GM12878 (cell line): ENCODE results near the gene OSER1. TPM values are rescaled to one million over a fixed set of nuclear protein-coding genes. Genes with fewer than 3 reads are reported as not detected.

Experiments
- ATAC-seq: fragments of 200-7000 bp; cut with Tn5 transposase; 3 replicates; pipeline ENCODE4 v1.9.1; 2020; ENCODE audit warnings: mild to moderate bottlenecking, moderate library complexity
- BruUV-seq: library from RNA; stranded (reverse); fragments of 400-500 nt; replicated peaks from 2 replicates; lab custom pipeline; 2021; lab: Mats Ljungman, UMichigan
- CTCF ChIA-PET: fragments of 300-600 bp; sonication (Branson Sonifier 250); formaldehyde crosslinking; extraction: SDS; loops from one replicate; lab custom pipeline; 2021; ENCODE audit warnings: inconsistent platforms; lab: Yijun Ruan, JAX
- POLR2A ChIA-PET: fragments of 350-600 bp; formaldehyde crosslinking; extraction: SDS; loops from one replicate; lab custom pipeline; 2021; ENCODE audit warnings: inconsistent platforms; lab: Charles Lee
- RAD21 ChIA-PET: fragments of 300-600 bp; sonication (Branson Sonifier 250); formaldehyde crosslinking; loops from one replicate; lab custom pipeline; 2023; ENCODE audit warnings: antibody characterized with exemption; ENCODE audit not compliant: unreplicated experiment; lab: Charles Lee
- SMC1A ChIA-PET: fragments of 300-600 bp; sonication (Branson Sonifier 250); formaldehyde crosslinking; loops from one replicate; lab custom pipeline; 2023; ENCODE audit not compliant: unreplicated experiment, uncharacterized antibody; lab: Charles Lee
- DNase-seq: peaks from one replicate; pipeline ENCODE4 v3.0.0-alpha.2; 2011; ENCODE audit warnings: low read depth, low spot score
- FAIRE-seq: peaks from 3 replicates; lab custom pipeline; 2011; peaks lifted over from hg19 to GRCh38; lab: Jason Lieb, UNC
- H2AFZ ChIP-seq: 2 replicates; pipeline ENCODE4 v1.6.0; 2011; ENCODE audit warnings: low read depth, low read length, control low read depth; ENCODE audit not compliant: control insufficient read depth
- H3K27ac ChIP-seq: 2 replicates; pipeline ENCODE4 v1.5.1; 2011; ENCODE audit warnings: control low read depth; ENCODE audit not compliant: control insufficient read depth, insufficient read depth
- H3K27me3 ChIP-seq, 2 experiments: replicated peaks in 1 of 2; 2 replicates each; pipeline versions ENCODE4 v1.6.0 to v1.6.1; 2011; ENCODE audit warnings: low read length in 1 of 2; ENCODE audit not compliant: control insufficient read depth in 2 of 2, insufficient read depth in 2 of 2
- H3K36me3 ChIP-seq, 2 experiments: 2 replicates each; pipeline ENCODE4 v1.5.1; 2011; ENCODE audit warnings: low read length in 1 of 2; ENCODE audit not compliant: control insufficient read depth in 2 of 2, insufficient read depth in 2 of 2
- H3K4me1 ChIP-seq: 2 replicates; pipeline ENCODE4 v1.6.1; 2011; ENCODE audit warnings: mild to moderate bottlenecking, low read length, moderate library complexity, mixed read lengths; ENCODE audit not compliant: control insufficient read depth, insufficient read depth
- H3K4me2 ChIP-seq: 2 replicates; pipeline ENCODE4 v1.6.0; 2011; ENCODE audit warnings: control low read depth; ENCODE audit not compliant: control insufficient read depth, insufficient read depth
- H3K4me3 ChIP-seq: fragments of 200-600 bp; sonication (generic); 2 replicates; pipeline ENCODE4 v1.5.1; 2016
- H3K79me2 ChIP-seq: 2 replicates; pipeline ENCODE4 v1.6.0; 2011; ENCODE audit warnings: low read length; ENCODE audit not compliant: control insufficient read depth, insufficient read depth
- H3K9ac ChIP-seq: 2 replicates; pipeline ENCODE4 v1.8.0; 2011; ENCODE audit warnings: low read length, control low read depth, mixed read lengths; ENCODE audit not compliant: control insufficient read depth, insufficient read depth
- H3K9me3 ChIP-seq: replicated peaks from 3 replicates; pipeline ENCODE4 v1.5.1; 2011; ENCODE audit warnings: mild to moderate bottlenecking, low read length; ENCODE audit not compliant: control insufficient read depth, insufficient read depth
- H4K20me1 ChIP-seq: 2 replicates; pipeline ENCODE4 v1.6.0; 2011; ENCODE audit not compliant: control insufficient read depth, insufficient read depth
- CEBPB ChIP-seq, 2 experiments: fragments of 150-350 bp in 1 of 2; IDR thresholded peaks; 2 replicates each; pipeline ENCODE4 v1.6.1; 2012 to 2014; ENCODE audit warnings: low read depth in 2 of 2, low read length in 2 of 2, borderline replicate concordance in 1 of 2, inconsistent platforms in 1 of 2
- CREB1 ChIP-seq: IDR thresholded peaks from 2 replicates; pipeline ENCODE4 v1.6.1; 2012; ENCODE audit warnings: low read depth, mild to moderate bottlenecking, inconsistent platforms
- ESRRA ChIP-seq: IDR thresholded peaks from 2 replicates; pipeline ENCODE4 v1.6.1; 2012; ENCODE audit warnings: mild to moderate bottlenecking, low read length, improper control_type of control experiment
- HDAC6 ChIP-seq: fragments of 200-600 bp; sonication (generic); IDR thresholded peaks from one replicate; pipeline ENCODE4 v1.8.0; 2017; ENCODE audit warnings: antibody characterized with exemption; ENCODE audit not compliant: unreplicated experiment
- KLF5 ChIP-seq: fragments of 450-650 bp; IDR thresholded peaks from 2 replicates; pipeline ENCODE4 v1.6.1; 2014; ENCODE audit warnings: mild to moderate bottlenecking; ENCODE audit not compliant: partially characterized antibody
- MXI1 ChIP-seq: fragments of 150-350 bp; IDR thresholded peaks from 2 replicates; pipeline ENCODE4 v1.6.1; 2011; ENCODE audit warnings: low read depth, mild to moderate bottlenecking, inconsistent platforms, low read length, improper control_type of control experiment
- NR2C2 ChIP-seq: IDR thresholded peaks from 2 replicates; pipeline ENCODE4 v1.6.1; 2011; ENCODE audit warnings: borderline replicate concordance, low read depth; ENCODE audit not compliant: control insufficient read depth, insufficient read length
- RAD21 ChIP-seq: IDR thresholded peaks from 2 replicates; pipeline ENCODE4 v1.6.1; 2011; ENCODE audit warnings: mild to moderate bottlenecking, low read depth, low read length, moderate library complexity; ENCODE audit not compliant: insufficient read depth
- RELB ChIP-seq: fragments of 450-650 bp; IDR thresholded peaks from 2 replicates; pipeline ENCODE4 v1.6.1; 2017; ENCODE audit warnings: low read depth, mild to moderate bottlenecking, moderate library complexity
- SIN3A ChIP-seq: IDR thresholded peaks from 2 replicates; pipeline ENCODE4 v1.6.1; 2012; ENCODE audit warnings: low read depth, low read length, improper control_type of control experiment
- SMARCA5 ChIP-seq: fragments of 450-650 bp; IDR thresholded peaks from 2 replicates; pipeline ENCODE4 v1.6.1; 2017; ENCODE audit warnings: mild to moderate bottlenecking
- STAT1 ChIP-seq: fragments of 450-650 bp; conservative IDR thresholded peaks from 2 replicates; pipeline ENCODE4 v1.6.1; 2014; ENCODE audit warnings: antibody characterized with exemption, mild to moderate bottlenecking
- SUPT20H ChIP-seq: IDR thresholded peaks from 2 replicates; pipeline ENCODE4 v1.6.1; 2011; ENCODE audit warnings: low read depth, mild to moderate bottlenecking, low read length, moderate library complexity, borderline replicate concordance; ENCODE audit not compliant: control insufficient read depth
- ZBTB11 ChIP-seq: fragments of 450-650 bp; formaldehyde crosslinking; IDR thresholded peaks from 2 replicates; pipeline ENCODE4 v1.5.0; 2022; ENCODE audit warnings: mild to moderate bottlenecking, missing genetic modification characterization
- ZBTB40 ChIP-seq: fragments of 450-650 bp; IDR thresholded peaks from 2 replicates; pipeline ENCODE4 v1.6.1; 2016; ENCODE audit warnings: mild to moderate bottlenecking, moderate library complexity, borderline replicate concordance
- ZZZ3 ChIP-seq: IDR thresholded peaks from 2 replicates; pipeline ENCODE4 v1.6.1; 2011; ENCODE audit warnings: low read depth; ENCODE audit not compliant: control insufficient read depth, insufficient read length
- WGBS: methylation state at CpG from one replicate; pipeline ENCODE4 v1.1.6; 2016; ENCODE audit warnings: low lambda C conversion rate; ENCODE audit not compliant: insufficient replicate concordance, insufficient coverage; ENCODE audit errors: missing lambda C conversion rate; 5-methylcytosine and 5-hydroxymethylcytosine counted together
- in situ Hi-C: fragments of 300-500 bp; cut with MboI; formaldehyde crosslinking; loops from 9 replicates; pipeline ENCODE4 v1.14.3; 2018; ENCODE audit warnings: mixed read lengths
- intact Hi-C: fragments of 100-400 bp; cut with micrococcal nuclease; formaldehyde crosslinking; loops from one replicate; pipeline ENCODE4 v1.14.2; 2022; ENCODE audit not compliant: unreplicated experiment
- polyA plus RNA-seq, 11 experiments: library from polyadenylated mRNA; depleted of rRNA in 4 of 11; unstranded in 6 of 11; stranded (reverse) in 5 of 11; fragments of >200 nt; fragmentation: Nextera tagmentation in 4 of 11; fragmentation: Illumina TruSeq in 1 of 11; extraction: Ambion mirVana in 4 of 11; extraction: Trizol in 1 of 11; gene quantifications; 1 replicate in 1 of 11; 2 replicates in 10 of 11; pipeline versions ENCODE4 v1.2.1 to v1.2.3, GENCODE V29; 2011 to 2016; ENCODE audit warnings: inconsistent platforms in 2 of 11, missing spikeins in 2 of 11, low read depth in 1 of 11
- total RNA-seq, 4 experiments: library from RNA; depleted of rRNA in 3 of 4; stranded (reverse); fragments of >200 nt in 3 of 4; fragmentation: Illumina TruSeq in 1 of 4; extraction: Trizol in 1 of 4; gene quantifications; 2 replicates each; pipeline versions ENCODE4 v1.2.1 to v1.2.3, GENCODE V29; 2013 to 2021

OSER1 gene
- total and polyA plus RNA-seq, 10 of the 15 experiments (the other 5 are each of a cell fraction or from before 2014, with no cell fraction given): 19.3 to 63.8 (median 28.4) TPM

GRCh38 chr20:44182863-44183262 lies 27.7 kb downstream of the OSER1 start:
- Histone ChIP-seq H4K20me1 (no peaks in the 10 kb centered on the region), H3K27me3 (peaks cover 4 to 12% of the 10 kb centered on the region in 2 experiments; a peak in 3 of 4 replicates), H3K79me2 (no peaks in the 10 kb centered on the region), H2AFZ (no peak overlapping the region), H3K9ac (no peak overlapping the region), H3K36me3 (no peaks in the 10 kb centered on the region), H3K4me2 (no peak overlapping the region), H3K9me3 (no peaks in the 10 kb centered on the region), H3K27ac (no peak overlapping the region), H3K4me1 (no peaks in the 10 kb centered on the region), H3K4me3 (no peak overlapping the region)
- SMC1A ChIA-PET: no interaction called here
- no TSS peak for BruUV-seq
- FAIRE-seq (no peak), DNase-seq (no peak), ATAC-seq (no peak)
- WGBS: 47% methylated on average over 3 of the region's 3 CpGs
- CTCF ChIA-PET: no interaction called here
- in situ Hi-C loops (no loop called here), intact Hi-C loops (no loop called here)
- RAD21 ChIA-PET: no interaction called here
- POLR2A ChIA-PET: no interaction called here
- TF ChIP-seq RELB (no peak), KLF5 (no peak), ZZZ3 (no peak), SMARCA5 (no peak), ZBTB40 (no peak), RAD21 (no peak), STAT1 (no peak), ZBTB11 (no peak), NR2C2 (no peak), CREB1 (no peak), HDAC6 (no peak), SUPT20H (no peak), ESRRA (no peak), CEBPB (IDR thresholded peaks at IDR 0.05; ENCODE audit: borderline replicate concordance in 1 of 2, low read depth in 2 of 2, low read length in 2 of 2) (no peak), SIN3A (no peak), MXI1 (no peak)
